Mesenchymal stem cell (in vitro differentiated cells and primary cell): ENCODE data around the gene RBKS.

ENCODE experiments used
- DNase-seq: peaks from one replicate; pipeline ENCODE4 v3.0.0-alpha.2; 2013
- H2AFZ ChIP-seq: one replicate; pipeline ENCODE4 v1.6.1; 2013; ENCODE audit warnings: low read depth, mild to moderate bottlenecking, control low read depth, inconsistent platforms, low read length, moderate library complexity
- H2AK5ac ChIP-seq: 2 replicates; pipeline ENCODE4 v1.6.1; 2013; ENCODE audit warnings: low read length, moderate library complexity, mild to moderate bottlenecking, inconsistent platforms; ENCODE audit not compliant: severe bottlenecking
- H2BK120ac ChIP-seq: one replicate; pipeline ENCODE4 v1.6.1; 2013; ENCODE audit warnings: low read depth, mild to moderate bottlenecking, inconsistent platforms, low read length, moderate library complexity
- H2BK12ac ChIP-seq, 2 experiments: one replicate each; pipeline ENCODE4 v1.6.1; 2013; ENCODE audit warnings: inconsistent platforms in 2 of 2, low read length in 2 of 2, mild to moderate bottlenecking in 2 of 2, moderate library complexity in 2 of 2, control low read depth in 1 of 2
- H2BK15ac ChIP-seq: one replicate; pipeline ENCODE4 v1.6.1; 2013; ENCODE audit warnings: mild to moderate bottlenecking, low read depth, inconsistent platforms; ENCODE audit not compliant: poor library complexity, severe bottlenecking
- H2BK5ac ChIP-seq: 2 replicates; pipeline ENCODE4 v1.6.1; 2013; ENCODE audit warnings: low read depth, mild to moderate bottlenecking, low read length, control low read depth, inconsistent platforms; ENCODE audit not compliant: poor library complexity, severe bottlenecking
- H3K14ac ChIP-seq, 2 experiments: one replicate each; pipeline ENCODE4 v1.6.1; 2013; ENCODE audit warnings: inconsistent platforms in 2 of 2, low read length in 2 of 2, control low read depth in 1 of 2, mild to moderate bottlenecking in 1 of 2, moderate library complexity in 1 of 2
- H3K18ac ChIP-seq, 2 experiments: one replicate each; pipeline ENCODE4 v1.6.1; 2013; ENCODE audit warnings: inconsistent platforms in 2 of 2, low read length in 2 of 2, control low read depth in 1 of 2, low read depth in 1 of 2, mild to moderate bottlenecking in 1 of 2
- H3K23ac ChIP-seq, 2 experiments: one replicate each; pipeline ENCODE4 v1.6.1; 2013; ENCODE audit warnings: inconsistent platforms in 2 of 2, low read length in 2 of 2, mild to moderate bottlenecking in 2 of 2, moderate library complexity in 2 of 2, control low read depth in 1 of 2
- H3K27ac ChIP-seq: 2 replicates; pipeline ENCODE4 v1.5.1; 2013; ENCODE audit warnings: mild to moderate bottlenecking, moderate library complexity, low read length, control low read depth, inconsistent platforms; ENCODE audit not compliant: poor library complexity, severe bottlenecking
- H3K27me3 ChIP-seq, 2 experiments: 2 replicates each; pipeline versions ENCODE4 v1.6.1 to v1.7.0; 2013; ENCODE audit warnings: low read length in 2 of 2, mild to moderate bottlenecking in 2 of 2, moderate library complexity in 2 of 2, control low read depth in 1 of 2, inconsistent platforms in 1 of 2; ENCODE audit not compliant: control insufficient read depth in 1 of 2, insufficient read depth in 1 of 2
- H3K36me3 ChIP-seq, 2 experiments: 2 replicates each; pipeline versions ENCODE4 v1.6.1 to v1.7.0; 2013; ENCODE audit warnings: low read length in 2 of 2, control low read depth in 1 of 2, inconsistent platforms in 1 of 2, low read depth in 1 of 2, mild to moderate bottlenecking in 1 of 2; ENCODE audit not compliant: insufficient read depth in 2 of 2, control insufficient read depth in 1 of 2
- H3K4ac ChIP-seq, 2 experiments: one replicate each; pipeline ENCODE4 v1.6.1; 2013; ENCODE audit warnings: inconsistent platforms in 2 of 2, low read length in 2 of 2, mild to moderate bottlenecking in 2 of 2, moderate library complexity in 2 of 2, control low read depth in 1 of 2, low read depth in 1 of 2
- H3K4me1 ChIP-seq: 2 replicates; pipeline ENCODE4 v1.6.1; 2013; ENCODE audit warnings: low read depth, low read length, control low read depth; ENCODE audit not compliant: control insufficient read depth, insufficient read depth
- H3K4me2 ChIP-seq: 2 replicates; pipeline ENCODE4 v1.6.1; 2013; ENCODE audit warnings: low read length, mild to moderate bottlenecking, inconsistent platforms; ENCODE audit not compliant: poor library complexity, severe bottlenecking
- H3K4me3 ChIP-seq, 2 experiments: 2 replicates each; pipeline versions ENCODE4 v1.5.1 to v1.7.0; 2013; ENCODE audit warnings: low read length in 2 of 2, mild to moderate bottlenecking in 2 of 2, control low read depth in 1 of 2, low read depth in 1 of 2; ENCODE audit not compliant: insufficient read depth in 1 of 2
- H3K79me1 ChIP-seq: replicated peaks from 2 replicates; pipeline ENCODE4 v1.6.1; 2013; ENCODE audit warnings: mild to moderate bottlenecking, control low read depth, low read length, inconsistent platforms; ENCODE audit not compliant: poor library complexity, severe bottlenecking
- H3K9ac ChIP-seq: 2 replicates; pipeline ENCODE4 v1.7.0; 2013; ENCODE audit warnings: mild to moderate bottlenecking, low read length, moderate library complexity
- H3K9me3 ChIP-seq: 2 replicates; pipeline ENCODE4 v1.7.0; 2013; ENCODE audit warnings: mild to moderate bottlenecking, low read length; ENCODE audit not compliant: control insufficient read depth
- H4K8ac ChIP-seq: one replicate; pipeline ENCODE4 v1.6.1; 2013; ENCODE audit warnings: inconsistent platforms, mild to moderate bottlenecking, low read length, moderate library complexity
- H4K91ac ChIP-seq: one replicate; pipeline ENCODE4 v1.6.1; 2013; ENCODE audit warnings: mild to moderate bottlenecking, low read length, inconsistent platforms
- WGBS: methylation state at CpG from one replicate; pipeline ENCODE4 v1.1.7; 2013; ENCODE audit warnings: mixed read lengths; 5-methylcytosine and 5-hydroxymethylcytosine counted together

Gene RBKS

DNA sequence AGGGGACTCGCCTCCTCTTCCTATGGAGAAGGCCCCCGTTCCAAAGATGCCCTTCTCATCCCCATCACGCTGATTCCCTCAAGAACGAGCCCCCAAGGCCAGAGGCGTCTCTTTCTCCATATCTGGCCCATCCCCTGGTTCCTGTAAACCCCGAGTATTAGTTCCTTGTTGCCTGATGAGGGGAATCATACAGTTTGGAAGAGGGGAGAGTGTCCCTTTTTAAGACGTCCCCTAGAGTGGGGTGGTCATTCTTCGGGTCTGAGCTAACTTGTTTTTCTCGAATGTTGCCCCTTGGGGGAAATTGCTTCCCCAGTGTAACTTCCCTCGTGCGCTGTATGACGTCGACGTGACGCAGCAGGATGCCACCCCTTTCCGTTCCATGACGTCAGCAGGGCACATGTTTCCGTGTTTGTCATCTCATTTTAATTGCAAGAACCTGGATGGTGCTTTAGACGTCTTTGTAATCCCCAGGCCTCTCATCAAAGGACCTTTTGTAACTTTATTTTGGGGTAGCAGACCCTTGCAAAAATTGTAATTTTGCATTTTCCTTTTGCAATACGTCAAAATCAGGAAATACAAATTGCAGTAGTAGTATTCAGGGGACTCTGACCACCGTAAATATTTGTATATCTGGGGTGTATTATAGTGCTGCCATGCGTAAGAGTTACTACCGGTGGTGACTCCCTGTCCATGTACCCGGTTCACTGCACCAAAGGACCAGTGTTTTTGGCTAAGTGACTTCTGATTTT is 911 bp upstream of the RBKS start:
- H3K4me3 ChIP-seq = peak overlapping the region; percentile 80 to 97
- H3K27ac ChIP-seq = peak overlapping the region; percentile 64
- H2BK12ac ChIP-seq = no peak overlapping the region
- peaks cover 5% of the 10 kb centered on the region for H3K4me1 ChIP-seq
- H3K9ac ChIP-seq = peak overlapping the region; percentile 96
- 27% methylated on average over 22 of the region's 24 CpGs for WGBS
- no peaks in the 10 kb centered on the region for H3K27me3 ChIP-seq
- H3K9me3 ChIP-seq = no peaks in the 10 kb centered on the region
- H3K36me3 ChIP-seq = peaks cover 2 to 17% of the 10 kb centered on the region in 2 experiments
- peak overlapping the region in 1 of 2 experiments; percentile 40 for H3K23ac ChIP-seq
- peak overlapping the region; percentile 71 for H2BK5ac ChIP-seq
- peaks cover 12% of the 10 kb centered on the region for H3K79me1 ChIP-seq
- H2AK5ac ChIP-seq = peak overlapping the region; percentile 74
- H3K4me2 ChIP-seq = peak overlapping the region; percentile 72
- peak overlapping the region in 1 of 2 experiments; percentile 81 for H3K18ac ChIP-seq
- H4K91ac ChIP-seq = peak overlapping the region; percentile 6
- peak overlapping the region; percentile 86 for H4K8ac ChIP-seq
- no peak overlapping the region for H2BK120ac ChIP-seq
- H3K4ac ChIP-seq = peak overlapping the region; percentile 19 to 54
- H2BK15ac ChIP-seq = no peak overlapping the region
- H2AFZ ChIP-seq = peak overlapping the region; percentile 91
- DNase-seq = peak; percentile 77
- H3K14ac ChIP-seq = peak overlapping the region in 1 of 2 experiments; percentile 70

- Histone ChIP-seq H2BK15ac (no peak overlapping the region), H4K91ac (no peak overlapping the region), H3K36me3 (peaks cover 0 to 5% of the 10 kb centered on the region in 2 experiments), H3K4ac (peak overlapping the region in 1 of 2 experiments; percentile 45), H3K23ac (no peak overlapping the region), H4K8ac (no peak overlapping the region), H2AFZ (peak overlapping the region; percentile 81), H3K18ac (peak overlapping the region in 1 of 2 experiments; percentile 97), H3K4me1 (peaks cover 5% of the 10 kb centered on the region), H2BK12ac (peak overlapping the region in 1 of 2 experiments; percentile 73), H3K4me3 (peak overlapping the region; percentile 80 to 97), H2BK120ac (no peak overlapping the region), H2AK5ac (no peak overlapping the region), H3K27ac (peak overlapping the region; percentile 86), H2BK5ac (peak overlapping the region; percentile 80), H3K9ac (peak overlapping the region; percentile 96), H3K27me3 (no peaks in the 10 kb centered on the region), H3K9me3 (no peaks in the 10 kb centered on the region), H3K4me2 (peak overlapping the region; percentile 51), H3K14ac (no peak overlapping the region), H3K79me1 (peaks cover 9% of the 10 kb centered on the region)
- DNase-seq = no peak
- 30% methylated on average over 6 of the region's 10 CpGs for WGBS
Measured at GRCh38 chr2:27889774-27890145, 427 bp downstream of the RBKS start.

DNA sequence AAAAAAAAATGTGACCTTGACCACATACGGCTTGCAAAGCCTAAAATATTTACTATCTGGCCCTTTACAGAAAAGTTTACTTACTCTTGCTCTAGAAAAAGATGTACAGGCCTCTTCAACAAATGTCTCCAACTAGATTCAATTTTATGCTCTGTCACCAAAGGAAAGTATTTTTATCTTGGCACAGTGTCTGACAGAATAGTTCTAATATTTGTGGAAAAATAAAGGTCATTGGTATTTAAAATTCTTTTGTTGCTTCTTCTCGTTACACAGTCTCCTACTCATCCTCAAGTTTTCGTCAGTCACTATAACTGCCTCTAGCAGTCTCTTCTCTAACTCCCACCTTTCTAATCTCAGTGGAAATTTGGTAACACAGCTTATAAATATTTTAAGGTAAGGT is 1.4 kb downstream of the RBKS start:
- Histone ChIP-seq H3K36me3 (no peaks in the 10 kb centered on the region), H4K91ac (no peak overlapping the region), H3K27me3 (no peaks in the 10 kb centered on the region), H3K18ac (no peak overlapping the region), H2BK15ac (no peak overlapping the region), H2BK5ac (no peak overlapping the region), H3K23ac (no peak overlapping the region), H3K4me2 (peak overlapping the region; percentile 17), H2BK120ac (no peak overlapping the region), H2AFZ (no peak overlapping the region), H2AK5ac (no peak overlapping the region), H3K14ac (no peak overlapping the region), H3K9me3 (no peaks in the 10 kb centered on the region), H3K79me1 (peaks cover 7% of the 10 kb centered on the region), H3K27ac (peak overlapping the region; percentile 71), H3K4me1 (peaks cover 7% of the 10 kb centered on the region), H3K4me3 (peak overlapping the region in 1 of 2 experiments; percentile 97), H3K9ac (peak overlapping the region; percentile 96), H2BK12ac (no peak overlapping the region), H4K8ac (no peak overlapping the region), H3K4ac (no peak overlapping the region)
- WGBS = 92% methylated on average over 1 of the region's 3 CpGs
- DNase-seq = no peak

- Histone ChIP-seq H2BK15ac (no peak overlapping the region), H3K27me3 (no peaks in the 10 kb centered on the region), H4K8ac (no peak overlapping the region), H3K27ac (no peak overlapping the region), H4K91ac (no peak overlapping the region), H2AFZ (no peak overlapping the region), H3K36me3 (no peaks in the 10 kb centered on the region), H3K79me1 (peaks cover 7% of the 10 kb centered on the region), H2BK5ac (no peak overlapping the region), H2BK120ac (no peak overlapping the region), H3K18ac (no peak overlapping the region), H3K4me1 (peaks cover 7% of the 10 kb centered on the region), H3K23ac (no peak overlapping the region), H2AK5ac (no peak overlapping the region), H3K4me2 (no peak overlapping the region), H3K9ac (no peak overlapping the region), H3K14ac (no peak overlapping the region), H3K4me3 (no peak overlapping the region), H3K9me3 (no peaks in the 10 kb centered on the region), H3K4ac (no peak overlapping the region), H2BK12ac (no peak overlapping the region)
- DNase-seq = no peak
- no CpG with 5 or more reads among the region's 3 CpGs for WGBS
Measured at GRCh38 chr2:27887830-27888229, 2.4 kb downstream of the RBKS start.
